HepG2 (cell line): ENCODE results near the gene TEAD4. TPM values are rescaled to one million over a fixed set of nuclear protein-coding genes. Genes with fewer than 3 reads are reported as not detected.

Experiments used
- ATAC-seq: fragments of 200-7000 bp; cut with Tn5 transposase; 3 replicates; pipeline ENCODE4 v1.9.1; 2020; ENCODE audit warnings: mild to moderate bottlenecking, moderate library complexity
- BruUV-seq: library from RNA; stranded (reverse); fragments of 400-500 nt; replicated peaks from 2 replicates; lab custom pipeline; 2021; lab: Mats Ljungman, UMichigan
- CTCF ChIA-PET: fragments of 300-600 bp; formaldehyde crosslinking; extraction: SDS; loops from one replicate; lab custom pipeline; 2021; ENCODE audit warnings: low total read pairs, inconsistent platforms, low intra/inter-chr PET ratio; lab: Yijun Ruan, JAX
- POLR2A ChIA-PET: fragments of 350-600 bp; sonication (Branson Sonifier 250); formaldehyde crosslinking; loops from one replicate; lab custom pipeline; 2020; ENCODE audit warnings: antibody characterized with exemption, inconsistent platforms; lab: Yijun Ruan, JAX
- DNase-seq: peaks from one replicate; pipeline ENCODE4 v3.0.0-alpha.2; 2015; ENCODE audit warnings: low spot score
- FAIRE-seq: peaks from 3 replicates; lab custom pipeline; 2011; peaks lifted over from hg19 to GRCh38; lab: Jason Lieb, UNC
- H2AFZ ChIP-seq: one replicate; pipeline ENCODE4 v1.6.1; 2011; ENCODE audit warnings: low read length, inconsistent platforms
- H3K27ac ChIP-seq: fragments of 300-600 bp; 3 replicates; pipeline ENCODE4 v1.8.0; 2011; ENCODE audit warnings: mixed run types, mild to moderate bottlenecking, mixed read lengths, low read length, inconsistent platforms; ENCODE audit not compliant: insufficient read depth; ENCODE audit errors: extremely low read length
- H3K27me3 ChIP-seq, 2 experiments: fragments of 200-600 bp in 1 of 2; 2 replicates in 1 of 2; 3 replicates in 1 of 2; pipeline versions ENCODE4 v1.6.0 to v1.8.0; 2011; ENCODE audit warnings: low read length in 2 of 2, mild to moderate bottlenecking in 2 of 2, moderate library complexity in 2 of 2, inconsistent platforms in 1 of 2; ENCODE audit not compliant: insufficient read depth in 2 of 2, control insufficient read depth in 1 of 2
- H3K36me3 ChIP-seq, 2 experiments: fragments of 200-600 bp in 1 of 2; replicated peaks in 1 of 2; 2 replicates in 1 of 2; 3 replicates in 1 of 2; pipeline versions ENCODE4 v1.5.1 to v1.8.0; 2011; ENCODE audit warnings: low read length in 2 of 2, inconsistent platforms in 1 of 2; ENCODE audit not compliant: insufficient read depth in 2 of 2, control insufficient read depth in 1 of 2
- H3K4me1 ChIP-seq: 2 replicates; pipeline ENCODE4 v1.5.1; 2012; ENCODE audit warnings: low read length, inconsistent platforms; ENCODE audit not compliant: insufficient read depth
- H3K4me2 ChIP-seq: 2 replicates; pipeline ENCODE4 v1.6.0; 2011; ENCODE audit warnings: low read depth, low read length, inconsistent platforms
- H3K4me3 ChIP-seq, 3 experiments: fragments of 200-600 bp in 1 of 3; sonication (generic), shearing (Covaris generic) in 1 of 3; replicated peaks in 1 of 3; 2 replicates each; pipeline ENCODE4 v1.5.1; 2011 to 2016; ENCODE audit warnings: low read length in 3 of 3, inconsistent platforms in 2 of 3, low read depth in 2 of 3, mild to moderate bottlenecking in 2 of 3, control low read depth in 1 of 3, mixed read lengths in 1 of 3; ENCODE audit not compliant: insufficient read depth in 1 of 3
- H3K79me2 ChIP-seq: one replicate; pipeline ENCODE4 v1.6.1; 2011; ENCODE audit warnings: low read length, inconsistent platforms; ENCODE audit not compliant: insufficient read depth
- H3K9ac ChIP-seq: 2 replicates; pipeline ENCODE4 v1.6.0; 2011; ENCODE audit warnings: mild to moderate bottlenecking, low read depth, low read length, inconsistent platforms; ENCODE audit not compliant: insufficient read depth
- H3K9me3 ChIP-seq: 2 replicates; pipeline ENCODE4 v1.5.1; 2012; ENCODE audit warnings: mild to moderate bottlenecking, low read length
- H4K20me1 ChIP-seq: 2 replicates; pipeline ENCODE4 v1.6.0; 2011; ENCODE audit warnings: inconsistent platforms, mild to moderate bottlenecking, low read length, moderate library complexity; ENCODE audit not compliant: insufficient read depth
- CENPT ChIP-seq: sonication (generic); formaldehyde crosslinking; IDR thresholded peaks from 2 replicates; pipeline ENCODE4 v1.8.0; 2022; ENCODE audit warnings: low read depth, mild to moderate bottlenecking, moderate library complexity, missing genetic modification reagents
- DR1 ChIP-seq: sonication (generic); formaldehyde crosslinking; IDR thresholded peaks from 2 replicates; pipeline ENCODE4 v1.8.0; 2021; ENCODE audit warnings: mild to moderate bottlenecking, missing genetic modification reagents, inconsistent platforms
- FOXC1 ChIP-seq: sonication (generic); formaldehyde crosslinking; IDR thresholded peaks from 2 replicates; pipeline ENCODE4 v1.8.0; 2022; ENCODE audit warnings: mild to moderate bottlenecking, missing genetic modification reagents, borderline replicate concordance
- HIVEP1 ChIP-seq: sonication (generic); formaldehyde crosslinking; IDR thresholded peaks from 2 replicates; pipeline ENCODE4 v1.4.0; 2020; ENCODE audit warnings: mild to moderate bottlenecking, missing genetic modification reagents
- HMG20B ChIP-seq: conservative IDR thresholded peaks from 2 replicates; pipeline ENCODE4 v1.6.1; 2016; ENCODE audit warnings: missing genetic modification reagents, missing compliant biosample characterization
- MEIS1 ChIP-seq: sonication (generic); formaldehyde crosslinking; IDR thresholded peaks from 2 replicates; pipeline ENCODE4 v1.9.0; 2021; ENCODE audit warnings: mild to moderate bottlenecking, missing genetic modification reagents, moderate library complexity, borderline replicate concordance
- ZBTB14 ChIP-seq: sonication (generic); formaldehyde crosslinking; IDR thresholded peaks from 2 replicates; pipeline ENCODE4 v1.4.0; 2020; ENCODE audit warnings: missing genetic modification reagents
- ZFP36L2 ChIP-seq: sonication (generic); formaldehyde crosslinking; IDR thresholded peaks from 2 replicates; pipeline ENCODE4 v1.4.0; 2020; ENCODE audit warnings: missing genetic modification reagents
- ZFP90 ChIP-seq: sonication (generic); formaldehyde crosslinking; IDR thresholded peaks from 2 replicates; pipeline ENCODE4 v1.8.0; 2022; ENCODE audit warnings: missing genetic modification reagents, mild to moderate bottlenecking, inconsistent platforms, borderline replicate concordance
- ZFP91 ChIP-seq: sonication (generic); formaldehyde crosslinking; IDR thresholded peaks from 2 replicates; pipeline ENCODE4 v1.9.0; 2022; ENCODE audit warnings: missing genetic modification reagents, mild to moderate bottlenecking, borderline replicate concordance
- ZNF530 ChIP-seq: sonication (generic); formaldehyde crosslinking; IDR thresholded peaks from 2 replicates; pipeline ENCODE4 v1.5.0; 2020; ENCODE audit warnings: low read depth, mild to moderate bottlenecking, missing genetic modification reagents
- WGBS: methylation state at CpG from one replicate; pipeline ENCODE4 v1.1.6; 2017; ENCODE audit warnings: low lambda C conversion rate; 5-methylcytosine and 5-hydroxymethylcytosine counted together
- in situ Hi-C: cut with HindIII; loops from 2 replicates; pipeline ENCODE4 v1.10.0; 2017; ENCODE audit warnings: low pct_unique_long_range_greater_than_20kb; ENCODE audit not compliant: extremely low pct_ligation_motif_present
- intact Hi-C: fragments of 100-400 bp; cut with micrococcal nuclease; formaldehyde crosslinking; loops from one replicate; pipeline ENCODE4 v1.10.0; 2022; ENCODE audit not compliant: unreplicated experiment
- polyA plus RNA-seq, 8 experiments: library from polyadenylated mRNA; depleted of rRNA in 3 of 8; stranded (reverse) in 7 of 8; unstranded in 1 of 8; fragments of >200 nt; fragmentation: Illumina TruSeq in 4 of 8; extraction: Trizol in 4 of 8; gene quantifications; 2 replicates each; pipeline versions ENCODE4 v1.2.1 to v1.2.3, GENCODE V29; 2011 to 2016; ENCODE audit warnings: low read depth in 4 of 8, missing spikeins in 1 of 8, mixed read lengths in 1 of 8; ENCODE audit not compliant: insufficient read depth in 1 of 8
- total RNA-seq, 5 experiments: library from RNA; depleted of rRNA; stranded (reverse); fragments of >200 nt; fragmentation: Illumina TruSeq; extraction: Trizol; gene quantifications; 2 replicates each; pipeline ENCODE4 v1.2.3, GENCODE V29; 2016; ENCODE audit warnings: low read depth in 1 of 5

Gene TEAD4
- total and polyA plus RNA-seq, 2 of the 13 experiments (the other 11 are each of a cell fraction or from before 2014, with no cell fraction given): 45.0 to 69.4 TPM

- intact Hi-C loops (no loop called here), in situ Hi-C loops (no loop called here)
- H3K36me3 ChIP-seq: peaks cover 8 to 50% of the 10 kb centered on the region in 2 experiments
- no peak for TF ChIP-seq FOXC1
- TF ChIP-seq ZFP90 (CRISPR knock-in tag): no peak
- TF ChIP-seq ZNF530 (CRISPR knock-in tag): no peak
- no peak for TF ChIP-seq ZFP36L2 (CRISPR knock-in tag)
- no peak for TF ChIP-seq ZBTB14
- TF ChIP-seq DR1 (CRISPR knock-in tag): no peak
- no peak for TF ChIP-seq CENPT (CRISPR knock-in tag)
- TF ChIP-seq HIVEP1 (CRISPR knock-in tag): no peak
- TF ChIP-seq ZFP91 (CRISPR knock-in tag): no peak
- no peak for TF ChIP-seq HMG20B
- no peak for TF ChIP-seq MEIS1
- no TSS peak for BruUV-seq
- DNase-seq: no peak
- CTCF ChIA-PET: no interaction called here
- FAIRE-seq: no peak
- H4K20me1 ChIP-seq: no peaks in the 10 kb centered on the region
- POLR2A ChIA-PET: no interaction called here
- no peak overlapping the region for H3K9ac ChIP-seq
- no peak overlapping the region for H2AFZ ChIP-seq
- H3K79me2 ChIP-seq: no peaks in the 10 kb centered on the region
- H3K4me2 ChIP-seq: no peak overlapping the region
- no peaks in the 10 kb centered on the region for H3K27me3 ChIP-seq
- ATAC-seq: no peak
- H3K4me3 ChIP-seq: no peak overlapping the region
- no peaks in the 10 kb centered on the region for H3K4me1 ChIP-seq
- WGBS: 100% methylated on average over 2 of the region's 2 CpGs
- H3K9me3 ChIP-seq: no peaks in the 10 kb centered on the region
- H3K27ac ChIP-seq: no peak overlapping the region
These were observed 36.9 kb upstream of the TEAD4 start for GRCh38 chr12:2922329-2922728.
